DMS53 treated with DMSO at 0.1 percent for 48 hours (cell line): ENCODE data around the gene PGC.

Experiments
- DNase-seq: peaks from one replicate; lab custom pipeline; 2025; ENCODE audit not compliant: unreplicated experiment; lab: John Stamatoyannopoulos, UW

PGC gene

DNA sequence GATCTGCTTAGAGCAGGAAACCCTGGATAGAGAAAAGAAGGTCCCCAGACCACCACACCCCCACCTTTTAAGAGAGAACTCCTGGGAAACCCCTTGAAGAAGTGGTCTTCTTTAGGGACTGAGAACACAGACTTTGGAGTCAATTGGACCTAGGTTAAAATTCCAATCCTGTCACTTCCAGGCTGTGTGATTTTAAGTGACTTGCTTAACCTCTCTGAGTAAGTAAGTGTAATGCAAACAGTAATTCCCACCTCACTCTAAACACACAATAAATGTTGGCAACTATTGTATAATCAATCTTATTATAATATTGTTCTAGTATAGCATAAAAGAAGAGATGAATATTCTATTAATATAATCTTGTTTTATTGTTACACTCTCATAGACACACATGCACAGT lies 15.0 kb downstream of the PGC start:
- DNase-seq = no peak

DNA sequence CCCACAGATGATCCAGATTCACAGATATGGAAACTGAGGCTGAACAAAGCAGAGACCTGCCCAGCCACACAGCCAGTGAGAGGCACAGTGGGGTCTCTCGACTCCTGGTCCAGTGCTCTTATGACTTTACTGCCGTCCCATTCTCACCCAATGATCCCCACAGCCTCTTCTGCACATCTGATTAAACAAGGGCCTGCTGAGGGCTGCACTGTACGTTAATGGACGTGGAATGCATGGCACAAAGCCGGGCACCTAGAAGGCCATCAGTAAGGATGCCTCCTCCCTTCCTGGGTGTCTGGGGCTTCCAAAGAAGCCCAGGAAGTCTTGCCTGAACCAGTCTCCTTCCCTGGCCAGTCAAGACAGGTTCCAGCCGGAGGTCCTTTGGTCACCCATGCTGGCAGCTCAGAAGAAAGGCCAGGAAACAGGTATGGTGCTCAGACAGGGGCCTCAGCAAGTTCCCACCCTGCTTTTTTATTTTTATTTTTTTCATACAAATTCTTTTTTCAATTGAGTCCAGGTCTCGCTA lies 15.6 kb downstream of the PGC start:
- DNase-seq = no peak

GRCh38 chr6:41730531-41731436 lies 16.4 kb downstream of the PGC start:
- no peak for DNase-seq

DNA sequence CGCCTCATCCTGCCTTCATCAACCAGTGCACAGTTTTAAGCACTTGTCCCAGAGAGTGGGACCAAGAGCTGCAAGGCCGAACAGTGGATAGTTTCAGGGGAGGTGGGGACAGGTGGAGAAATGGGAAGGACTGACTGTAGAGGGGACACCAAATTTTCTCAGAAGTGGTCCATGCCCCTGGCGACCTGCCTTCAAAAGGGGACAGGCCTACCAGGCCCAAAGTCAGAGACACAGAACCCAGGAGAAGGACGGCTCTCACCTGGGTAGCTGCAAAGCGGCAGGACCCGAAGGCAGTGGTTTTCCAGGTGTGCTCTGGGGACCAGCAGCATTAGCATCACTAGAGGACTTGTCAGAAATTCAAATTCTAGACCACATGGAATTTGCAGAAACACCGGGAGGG lies 17.6 kb downstream of the PGC start:
- no peak for DNase-seq

DNA sequence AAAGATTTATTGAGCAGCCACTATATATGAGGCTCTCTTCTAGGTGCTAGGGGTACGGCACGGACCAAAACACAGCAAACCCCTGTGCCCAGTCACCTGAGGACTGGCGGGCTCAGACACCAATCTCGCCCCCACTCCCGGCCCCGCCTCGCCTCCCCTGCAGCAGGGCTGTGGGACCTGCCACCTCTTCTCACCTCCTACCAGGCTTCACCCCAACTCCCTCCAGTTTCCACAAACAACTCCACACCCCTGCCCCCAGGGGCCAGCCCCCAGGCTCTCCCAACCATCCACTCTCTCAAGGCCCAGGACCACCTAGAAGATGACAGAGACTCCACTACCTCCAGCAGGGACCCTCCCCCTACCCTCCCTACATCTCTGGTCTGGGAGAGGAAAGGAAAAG lies 18.2 kb downstream of the PGC start:
- no peak for DNase-seq

DNA sequence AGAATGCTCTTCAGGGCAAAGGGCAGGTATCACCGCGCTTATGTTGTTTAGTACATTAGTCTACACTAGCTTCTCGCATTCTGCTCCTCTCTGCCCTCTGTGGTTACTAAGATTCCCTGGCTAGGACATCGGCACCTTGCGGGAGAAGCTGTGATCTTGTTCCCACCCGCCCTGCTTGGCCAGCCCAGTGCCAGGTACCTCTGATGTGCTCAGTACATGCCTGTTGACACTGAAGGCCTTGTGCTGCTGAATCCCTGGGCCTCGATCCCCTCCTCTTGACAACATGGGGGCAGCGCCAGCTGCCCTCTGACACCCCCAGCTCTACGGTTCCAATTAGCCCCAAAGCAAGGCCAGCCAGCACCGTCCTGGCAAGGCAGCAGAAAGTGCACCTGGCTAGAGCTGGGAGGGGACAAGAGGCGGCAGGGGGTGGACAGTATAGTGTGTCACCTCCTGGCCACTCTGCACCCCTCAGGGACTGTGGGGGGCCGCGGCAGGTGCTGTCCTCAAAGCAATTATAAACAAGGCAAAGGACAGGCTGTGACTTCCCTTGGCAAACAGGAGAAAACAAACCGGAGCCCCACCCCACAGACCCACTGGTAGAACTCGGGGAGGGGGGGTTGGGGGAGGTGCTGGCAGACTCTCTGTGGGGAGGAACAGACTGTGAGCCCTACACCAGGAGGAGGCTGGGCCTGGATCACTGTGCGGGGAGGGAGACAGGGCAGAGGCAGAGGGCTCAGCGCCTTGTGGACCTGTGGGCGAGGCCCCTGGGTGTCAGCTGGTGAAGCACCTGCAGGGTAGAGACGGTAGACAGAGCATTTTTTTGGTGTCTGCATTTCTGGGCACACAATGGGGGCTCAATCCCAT lies 18.9 kb downstream of the PGC start:
- DNase-seq = no peak

DNA sequence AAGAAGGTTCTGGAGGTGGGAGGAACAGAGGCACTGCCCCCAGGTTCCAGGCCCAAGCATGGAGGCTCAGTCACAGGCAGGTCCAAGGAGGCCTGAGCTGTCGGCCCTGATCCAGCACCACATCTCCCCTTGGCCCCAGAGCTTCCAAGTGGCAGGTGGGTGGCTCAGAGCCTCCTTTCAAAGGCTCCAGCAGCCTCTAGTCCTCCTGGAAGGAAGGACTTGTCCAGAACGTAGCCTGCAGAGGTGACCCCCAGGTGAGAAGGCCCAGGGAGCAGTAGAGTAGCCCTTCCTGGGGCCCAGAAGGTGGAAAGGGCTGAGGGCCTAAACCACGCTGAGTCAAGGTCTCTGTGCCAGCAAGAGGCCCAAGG lies 19.5 kb downstream of the PGC start:
- DNase-seq = no peak

DNA sequence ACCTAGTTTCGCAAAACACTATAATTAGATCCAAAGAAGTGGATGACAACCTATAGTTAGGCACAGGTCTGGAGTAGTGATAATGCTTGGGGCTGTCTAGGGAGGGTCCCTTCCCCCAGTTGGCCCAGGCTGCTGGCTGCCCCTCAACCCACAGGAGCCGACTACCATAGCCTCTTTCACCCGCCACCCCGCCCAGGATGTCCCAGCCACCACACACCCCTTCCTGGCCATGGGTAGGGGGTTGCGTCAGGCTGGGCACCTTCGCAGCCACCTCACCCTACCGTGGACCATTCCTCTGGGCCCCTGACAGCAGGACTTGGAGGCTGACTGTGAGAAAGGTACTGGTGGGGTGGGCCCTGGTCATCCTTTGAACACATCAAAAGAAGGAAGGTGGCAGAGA lies 20.3 kb downstream of the PGC start:
- no peak for DNase-seq

DNA sequence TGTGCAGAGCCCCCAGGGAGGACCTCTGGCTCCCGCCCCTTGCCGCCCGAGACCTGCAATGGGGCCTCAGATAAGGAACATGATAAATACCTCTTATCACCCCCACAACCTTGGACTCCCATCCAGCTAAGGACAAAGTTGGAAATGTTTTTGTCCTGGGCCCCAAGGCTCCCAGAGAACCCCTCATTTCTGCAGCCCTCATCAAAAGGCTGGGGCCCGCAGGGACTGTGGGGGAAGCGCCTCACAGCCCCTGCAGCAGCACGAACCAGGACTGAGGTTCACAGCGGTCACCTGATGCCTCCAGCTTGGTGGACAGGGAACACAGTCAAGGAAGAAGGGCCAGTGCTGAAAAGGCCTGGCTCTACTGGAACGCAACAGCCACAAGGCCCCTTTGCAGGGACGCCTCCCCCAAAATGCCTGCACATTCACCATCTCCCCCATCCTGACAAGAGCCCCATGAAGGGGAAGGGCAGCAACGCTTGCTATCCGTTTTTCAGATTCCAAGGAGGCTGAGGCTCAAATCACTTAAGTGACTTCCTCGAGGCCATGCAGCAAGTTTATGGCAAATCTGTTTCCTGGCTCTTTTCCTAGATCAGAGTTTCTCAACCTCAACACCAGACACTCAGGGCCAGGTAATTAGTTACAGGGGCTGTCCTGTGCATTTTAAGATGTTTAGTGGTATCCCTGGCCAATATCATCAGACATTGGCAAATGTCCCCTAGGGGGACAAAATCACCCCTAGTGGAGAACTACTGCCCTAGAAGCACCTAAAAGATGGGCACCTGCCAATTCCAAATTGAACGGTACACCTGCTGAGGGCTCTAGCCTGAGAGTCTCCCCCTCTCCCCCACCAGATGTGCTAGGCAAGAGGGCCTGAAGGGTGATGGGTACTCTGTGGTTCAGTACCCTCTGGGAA lies 22.4 kb downstream of the PGC start:
- DNase-seq = no peak

DNA sequence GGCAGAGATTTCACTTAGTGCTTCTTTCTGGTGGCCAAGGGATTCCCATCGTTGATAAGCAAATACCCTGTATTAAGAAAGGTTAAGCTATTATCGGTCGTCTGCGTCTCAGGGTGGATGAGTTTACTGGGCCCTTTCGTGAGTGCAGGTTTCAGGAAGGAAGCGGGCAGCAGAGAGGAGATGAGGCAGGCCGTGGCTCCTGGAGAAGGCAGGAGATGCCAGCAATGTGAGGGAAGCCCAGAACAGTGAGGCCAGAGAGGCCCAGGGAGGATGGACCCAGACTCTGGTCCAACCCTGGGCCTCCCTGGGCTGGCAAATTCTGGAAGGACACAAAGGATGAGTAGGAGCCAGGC lies 23.0 kb downstream of the PGC start:
- no peak for DNase-seq

GRCh38 chr6:41723530-41724227 lies 23.5 kb downstream of the PGC start:
- no peak for DNase-seq

GRCh38 chr6:41722969-41723529 lies 24.1 kb downstream of the PGC start:
- no peak for DNase-seq

- no peak for DNase-seq
Measured at GRCh38 chr6:41721414-41721813, 25.8 kb downstream of the PGC start.

GRCh38 chr6:41720783-41721182 lies 26.4 kb downstream of the PGC start:
- no peak for DNase-seq

DNA sequence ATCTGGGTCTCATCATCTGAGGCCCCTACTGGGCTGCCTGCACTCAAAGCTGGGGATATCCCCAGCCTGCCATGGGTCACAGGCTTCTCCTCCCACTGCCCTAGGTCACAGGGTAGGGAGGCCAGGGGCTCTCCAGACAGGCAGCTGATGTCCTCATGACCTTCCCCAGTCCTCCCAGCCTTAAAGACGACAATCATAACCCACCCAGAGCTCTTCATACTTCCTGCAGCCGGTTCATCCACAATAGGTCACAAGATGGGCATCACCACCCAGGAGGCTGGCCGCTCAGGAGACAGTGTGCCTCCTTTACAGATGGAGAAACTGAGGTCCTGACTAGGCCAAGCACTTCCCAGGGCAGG lies 27.0 kb downstream of the PGC start:
- no peak for DNase-seq

DNA sequence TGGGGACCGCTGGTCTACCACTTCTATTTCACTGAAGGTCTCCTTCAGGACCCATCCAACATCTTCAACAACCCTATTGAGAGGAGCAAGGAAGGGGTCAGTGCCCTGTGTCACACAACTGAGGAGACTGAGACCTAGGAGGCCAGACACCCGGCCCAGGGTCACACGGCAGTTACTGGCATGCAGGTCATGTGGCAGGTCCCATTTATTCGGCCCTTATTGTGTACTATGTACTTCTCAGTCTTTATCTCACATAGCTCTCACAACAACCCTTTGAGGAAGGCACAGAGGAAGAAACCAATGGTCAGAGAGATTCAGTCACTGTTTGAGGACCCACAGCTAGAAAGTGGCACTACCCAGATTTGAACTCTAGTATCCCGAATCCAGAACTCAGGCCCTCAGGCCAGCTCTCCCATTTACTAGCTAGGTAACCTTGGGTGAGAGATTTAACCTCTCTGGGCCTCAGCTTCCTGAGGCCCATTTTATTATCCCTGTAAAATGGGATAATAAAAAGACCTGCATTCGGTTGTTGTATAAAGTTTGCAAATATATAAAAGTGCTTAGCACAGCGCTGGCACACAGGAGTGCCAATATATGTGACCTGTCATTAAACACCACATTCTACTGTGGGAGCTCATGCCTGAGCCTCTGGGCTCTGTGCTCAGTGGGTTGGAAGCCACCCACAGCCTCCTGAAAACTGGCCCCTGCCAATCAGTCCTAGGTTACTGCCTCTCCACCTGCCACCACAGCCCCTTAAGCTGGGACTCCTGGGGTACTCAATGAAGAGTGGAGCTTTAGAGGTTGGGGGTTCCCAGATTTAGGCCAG lies 27.5 kb downstream of the PGC start:
- no peak for DNase-seq

- no peak for DNase-seq
Measured at GRCh38 chr6:41718828-41719227, 28.4 kb downstream of the PGC start.

- no peak for DNase-seq
Measured at GRCh38 chr6:41717392-41717736, 29.8 kb downstream of the PGC start.
